Neuronal stem cell (in vitro differentiated cells): ENCODE results near the gene FSTL4.

ENCODE experiments used
- DNase-seq: peaks from one replicate; pipeline ENCODE4 v3.0.0-alpha.2; 2013; ENCODE audit warnings: low spot score
- H2AFZ ChIP-seq: one replicate; pipeline ENCODE4 v1.6.1; 2013; ENCODE audit warnings: mild to moderate bottlenecking, low read length, inconsistent platforms
- H2AK5ac ChIP-seq: 2 replicates; pipeline ENCODE4 v1.6.1; 2013; ENCODE audit warnings: low read depth, mild to moderate bottlenecking, inconsistent platforms, low read length, moderate library complexity, mixed read lengths
- H2BK120ac ChIP-seq: 2 replicates; pipeline ENCODE4 v1.6.1; 2013; ENCODE audit warnings: low read depth, mild to moderate bottlenecking, inconsistent platforms, low read length, moderate library complexity, mixed read lengths
- H2BK12ac ChIP-seq: one replicate; pipeline ENCODE4 v1.6.1; 2013; ENCODE audit warnings: low read length, inconsistent platforms
- H2BK15ac ChIP-seq: 2 replicates; pipeline ENCODE4 v1.6.1; 2013; ENCODE audit warnings: mild to moderate bottlenecking, low read length, inconsistent platforms, mixed read lengths
- H2BK5ac ChIP-seq: one replicate; pipeline ENCODE4 v1.6.1; 2013; ENCODE audit warnings: inconsistent platforms, mild to moderate bottlenecking, low read length, moderate library complexity
- H3K14ac ChIP-seq: one replicate; pipeline ENCODE4 v1.6.1; 2013; ENCODE audit warnings: low read length, inconsistent platforms
- H3K18ac ChIP-seq: 2 replicates; pipeline ENCODE4 v1.6.1; 2013; ENCODE audit warnings: low read length, inconsistent platforms
- H3K23ac ChIP-seq: 2 replicates; pipeline ENCODE4 v1.6.1; 2013; ENCODE audit warnings: low read depth, mild to moderate bottlenecking, mixed read lengths, low read length, inconsistent platforms; ENCODE audit not compliant: poor library complexity
- H3K27ac ChIP-seq: replicated peaks from 3 replicates; pipeline ENCODE4 v1.5.1; 2013; ENCODE audit warnings: low read length, inconsistent platforms
- H3K27me3 ChIP-seq, 3 experiments: 2 replicates each; pipeline ENCODE4 v1.6.1; 2013; ENCODE audit warnings: low read length in 3 of 3, mild to moderate bottlenecking in 2 of 3, inconsistent platforms in 1 of 3, low read depth in 1 of 3, mixed read lengths in 1 of 3, moderate library complexity in 1 of 3; ENCODE audit not compliant: control insufficient read depth in 3 of 3, insufficient read depth in 3 of 3
- H3K36me3 ChIP-seq, 2 donors: replicated peaks in 1 of 2; 2 replicates each; pipeline ENCODE4 v1.6.1; 2013; ENCODE audit warnings: low read length in 2 of 2; ENCODE audit not compliant: control insufficient read depth in 2 of 2, insufficient read depth in 2 of 2
- H3K4ac ChIP-seq: 2 replicates; pipeline ENCODE4 v1.6.1; 2013; ENCODE audit warnings: inconsistent platforms, mild to moderate bottlenecking, low read length, moderate library complexity
- H3K4me1 ChIP-seq, 2 donors: 1 replicate in 1 of 2; 2 replicates in 1 of 2; pipeline ENCODE4 v1.6.1; 2013; ENCODE audit warnings: low read length in 2 of 2, low read depth in 1 of 2; ENCODE audit not compliant: control insufficient read depth in 2 of 2, insufficient read depth in 1 of 2
- H3K4me2 ChIP-seq: one replicate; pipeline ENCODE4 v1.6.1; 2013; ENCODE audit warnings: mild to moderate bottlenecking, low read length, inconsistent platforms; ENCODE audit not compliant: insufficient read depth, poor library complexity, severe bottlenecking
- H3K4me3 ChIP-seq, 2 donors: 2 replicates each; pipeline ENCODE4 v1.5.1; 2013; ENCODE audit warnings: low read length in 2 of 2, mild to moderate bottlenecking in 2 of 2, inconsistent platforms in 1 of 2, moderate library complexity in 1 of 2
- H3K79me1 ChIP-seq: one replicate; pipeline ENCODE4 v1.6.1; 2013; ENCODE audit warnings: low read depth, mild to moderate bottlenecking, inconsistent platforms, low read length, moderate library complexity
- H3K9ac ChIP-seq: one replicate; pipeline ENCODE4 v1.6.1; 2013; ENCODE audit warnings: mild to moderate bottlenecking, low read depth, low read length, inconsistent platforms; ENCODE audit not compliant: poor library complexity
- H3K9me3 ChIP-seq, 2 donors: replicated peaks in 1 of 2; 2 replicates each; pipeline versions ENCODE3 to v1.6.1; 2013; ENCODE audit warnings: low read length in 2 of 2, mild to moderate bottlenecking in 2 of 2, inconsistent platforms in 1 of 2, low read depth in 1 of 2, mixed read lengths in 1 of 2, moderate library complexity in 1 of 2; ENCODE audit not compliant: control insufficient read depth in 2 of 2, insufficient read depth in 1 of 2
- H4K8ac ChIP-seq: one replicate; pipeline ENCODE4 v1.6.1; 2013; ENCODE audit warnings: low read depth, mild to moderate bottlenecking, inconsistent platforms, low read length, moderate library complexity
- H4K91ac ChIP-seq: one replicate; pipeline ENCODE4 v1.6.1; 2013; ENCODE audit warnings: low read length, low read depth, mild to moderate bottlenecking, inconsistent platforms; ENCODE audit not compliant: poor library complexity
- WGBS, 2 donors: extraction: QIAGEN DNeasy Blood & Tissue Kit; methylation state at CpG; one replicate each; pipeline ENCODE4 v1.1.7; 2013; ENCODE audit warnings: missing lambda C conversion rate in 2 of 2, mixed read lengths in 1 of 2; ENCODE audit not compliant: insufficient read length in 2 of 2, insufficient replicate concordance in 1 of 2; ENCODE audit errors: extremely low coverage in 2 of 2; 5-methylcytosine and 5-hydroxymethylcytosine counted together

FSTL4 gene

DNA sequence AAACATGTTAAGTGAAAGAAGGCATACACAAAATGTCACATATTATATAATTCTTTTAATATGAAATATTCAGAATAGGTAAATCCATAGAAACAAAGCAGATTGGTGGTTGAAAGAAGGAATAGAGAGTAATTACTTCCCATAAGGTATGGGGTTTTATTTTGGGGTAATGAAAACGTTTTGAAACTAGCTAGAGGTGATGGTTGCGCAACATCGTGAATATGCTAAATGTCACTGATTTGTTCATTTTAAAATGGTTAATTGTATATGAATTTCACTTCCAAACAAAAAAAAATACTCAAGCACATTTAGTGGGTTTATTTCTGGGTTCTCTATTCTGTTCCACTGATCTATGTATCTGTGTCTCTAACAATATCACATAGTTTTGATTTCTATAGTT is 12.0 kb upstream of the FSTL4 start:
- no peak overlapping the region for H3K23ac ChIP-seq
- H4K91ac ChIP-seq: no peak overlapping the region
- H2AFZ ChIP-seq: no peak overlapping the region
- no peak overlapping the region for H2BK120ac ChIP-seq
- no peaks in the 10 kb centered on the region for H3K4me1 ChIP-seq
- H3K14ac ChIP-seq: no peak overlapping the region
- no peak overlapping the region for H3K9ac ChIP-seq
- H3K18ac ChIP-seq: no peak overlapping the region
- H2BK12ac ChIP-seq: no peak overlapping the region
- H3K27me3 ChIP-seq: no peaks in the 10 kb centered on the region
- H2BK5ac ChIP-seq: no peak overlapping the region
- no peaks in the 10 kb centered on the region for H3K9me3 ChIP-seq
- no peak overlapping the region for H3K4me2 ChIP-seq
- no peak overlapping the region for H3K4ac ChIP-seq
- H3K36me3 ChIP-seq: no peaks in the 10 kb centered on the region
- H2AK5ac ChIP-seq: no peak overlapping the region
- no peak overlapping the region for H3K4me3 ChIP-seq
- no peak overlapping the region for H4K8ac ChIP-seq
- DNase-seq: no peak
- no peak overlapping the region for H2BK15ac ChIP-seq
- no peaks in the 10 kb centered on the region for H3K79me1 ChIP-seq
- no CpG with 5 or more reads among the region's 3 CpGs for WGBS, 2 donors
- H3K27ac ChIP-seq: no peak overlapping the region

GRCh38 chr5:133618141-133618540 is 5.8 kb upstream of the FSTL4 start:
- H3K18ac ChIP-seq: no peak overlapping the region
- no peak overlapping the region for H3K4me3 ChIP-seq
- no peak overlapping the region for H2BK120ac ChIP-seq
- WGBS, 2 donors: no CpG with 5 or more reads among the region's 1 CpG
- no peak overlapping the region for H3K14ac ChIP-seq
- no peaks in the 10 kb centered on the region for H3K36me3 ChIP-seq
- no peak overlapping the region for H3K4me2 ChIP-seq
- H2BK5ac ChIP-seq: no peak overlapping the region
- no peak overlapping the region for H3K9ac ChIP-seq
- H2AFZ ChIP-seq: no peak overlapping the region
- H3K4ac ChIP-seq: no peak overlapping the region
- H4K8ac ChIP-seq: no peak overlapping the region
- no peak overlapping the region for H3K27ac ChIP-seq
- H2AK5ac ChIP-seq: no peak overlapping the region
- peaks cover 1 to 33% (median 13%) of the 10 kb centered on the region in 3 experiments for H3K27me3 ChIP-seq
- no peak for DNase-seq
- H3K23ac ChIP-seq: no peak overlapping the region
- no peak overlapping the region for H2BK12ac ChIP-seq
- H2BK15ac ChIP-seq: no peak overlapping the region
- no peaks in the 10 kb centered on the region for H3K4me1 ChIP-seq
- H3K9me3 ChIP-seq: no peaks in the 10 kb centered on the region
- no peak overlapping the region for H4K91ac ChIP-seq
- no peaks in the 10 kb centered on the region for H3K79me1 ChIP-seq

DNA sequence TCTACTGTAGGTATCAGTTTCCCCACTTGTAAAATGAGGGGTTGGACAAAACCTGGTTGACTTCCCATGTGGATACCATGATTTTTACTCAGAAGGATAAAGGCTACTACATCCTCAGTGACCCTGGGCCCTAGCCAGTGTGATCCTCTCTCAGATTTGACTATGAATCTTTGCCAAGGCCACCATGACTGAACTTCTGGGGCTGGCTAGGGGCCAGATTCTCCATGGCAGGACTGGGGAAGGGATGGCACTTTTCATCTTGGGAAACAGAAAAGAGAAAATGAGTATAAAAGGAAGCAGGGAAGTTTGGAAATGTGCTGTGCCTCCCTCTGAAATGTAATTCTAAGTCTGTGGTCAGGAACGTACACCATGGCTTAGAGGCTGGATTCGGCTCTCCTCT is 1.4 kb upstream of the FSTL4 start:
- Histone ChIP-seq H3K9me3 (no peaks in the 10 kb centered on the region), H2AFZ (no peak overlapping the region), H3K18ac (no peak overlapping the region), H2BK12ac (no peak overlapping the region), H3K9ac (no peak overlapping the region), H3K4me3 (no peak overlapping the region), H3K4me1 (peaks cover 3 to 5% of the 10 kb centered on the region in 2 donors), H3K36me3 (no peaks in the 10 kb centered on the region), H4K91ac (no peak overlapping the region), H2BK120ac (no peak overlapping the region), H3K4me2 (no peak overlapping the region), H3K23ac (no peak overlapping the region), H3K14ac (no peak overlapping the region), H2AK5ac (no peak overlapping the region), H2BK5ac (no peak overlapping the region), H4K8ac (no peak overlapping the region), H3K27me3 (peaks cover 16 to 77% (median 49%) of the 10 kb centered on the region in 3 experiments), H3K27ac (no peak overlapping the region), H3K79me1 (no peaks in the 10 kb centered on the region), H2BK15ac (no peak overlapping the region), H3K4ac (no peak overlapping the region)
- DNase-seq: no peak
- WGBS, 2 donors: no CpG with 5 or more reads among the region's 2 CpGs

DNA sequence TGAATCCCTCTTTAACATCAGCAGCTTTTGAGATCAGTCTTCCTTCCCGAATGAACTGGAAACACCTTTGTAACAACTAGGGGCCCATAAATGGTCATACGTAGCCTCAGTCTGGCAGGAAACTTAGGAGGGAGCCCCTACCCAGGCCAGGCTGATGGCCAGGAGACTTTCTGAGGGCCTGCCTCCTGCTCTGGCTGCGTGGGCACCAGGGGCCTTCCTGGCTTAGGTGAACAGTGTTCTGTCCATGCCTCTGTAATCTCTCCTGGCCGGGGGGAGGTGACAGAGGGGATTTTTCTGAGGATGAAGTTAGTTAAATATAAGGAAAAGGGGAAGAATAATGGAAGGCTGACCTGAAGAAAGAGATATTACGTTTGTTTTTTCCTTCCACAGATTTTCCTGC is 843 bp upstream of the FSTL4 start:
- H3K4me1 ChIP-seq: peaks cover 3 to 5% of the 10 kb centered on the region in 2 donors
- H2BK5ac ChIP-seq: no peak overlapping the region
- H3K4me3 ChIP-seq: no peak overlapping the region
- no peak overlapping the region for H3K4me2 ChIP-seq
- H3K9me3 ChIP-seq: no peaks in the 10 kb centered on the region
- H4K91ac ChIP-seq: no peak overlapping the region
- H2BK15ac ChIP-seq: no peak overlapping the region
- no peak overlapping the region for H2AFZ ChIP-seq
- H2AK5ac ChIP-seq: no peak overlapping the region
- peaks cover 16 to 83% (median 52%) of the 10 kb centered on the region in 3 experiments for H3K27me3 ChIP-seq
- H3K9ac ChIP-seq: no peak overlapping the region
- H3K36me3 ChIP-seq: no peaks in the 10 kb centered on the region
- no peak overlapping the region for H2BK120ac ChIP-seq
- H3K18ac ChIP-seq: no peak overlapping the region
- H3K14ac ChIP-seq: no peak overlapping the region
- H4K8ac ChIP-seq: no peak overlapping the region
- no peak overlapping the region for H3K23ac ChIP-seq
- H3K27ac ChIP-seq: no peak overlapping the region
- no peak overlapping the region for H3K4ac ChIP-seq
- H2BK12ac ChIP-seq: no peak overlapping the region
- WGBS, 2 donors: no CpG with 5 or more reads among the region's 5 CpGs
- H3K79me1 ChIP-seq: peaks cover 2% of the 10 kb centered on the region
- no peak for DNase-seq
